Chondrocyte (in vitro differentiated cells): ENCODE results near the gene IKZF5. TPM values are rescaled to one million over a fixed set of nuclear protein-coding genes. Genes with fewer than 3 reads are reported as not detected.

ENCODE experiments used
- DNase-seq: peaks from one replicate; pipeline ENCODE4 v3.0.0; 2021; ENCODE audit warnings: mixed read lengths, low spot score
- H3K27ac Mint-ChIP-seq: one replicate; pipeline ENCODE4 v1.8.0; 2021; ENCODE audit warnings: mild to moderate bottlenecking, moderate library complexity, mixed read lengths; ENCODE audit not compliant: unreplicated experiment
- H3K27me3 Mint-ChIP-seq: 2 replicates; pipeline ENCODE4 v1.8.0; 2021; ENCODE audit warnings: low read depth, mixed read lengths
- H3K36me3 Mint-ChIP-seq: 2 replicates; pipeline ENCODE4 v1.8.0; 2021; ENCODE audit warnings: low read depth, mixed read lengths
- H3K4me1 Mint-ChIP-seq: 2 replicates; pipeline ENCODE4 v1.8.0; 2021; ENCODE audit warnings: low read depth, mild to moderate bottlenecking, mixed read lengths
- H3K4me3 Mint-ChIP-seq: one replicate; pipeline ENCODE4 v1.8.0; 2021; ENCODE audit warnings: mild to moderate bottlenecking, moderate library complexity, mixed read lengths; ENCODE audit not compliant: unreplicated experiment
- H3K9me3 Mint-ChIP-seq: 2 replicates; pipeline ENCODE4 v1.8.0; 2021; ENCODE audit warnings: low read depth, mixed read lengths
- total RNA-seq: library from RNA; stranded (reverse); gene quantifications from 3 replicates; pipeline ENCODE4 v1.2.1, GENCODE V29; 2021
- TF ChIP-seq, protein P1 (sequence below): fragments of 200-600 bp; sonication (generic); IDR thresholded peaks from 2 replicates; pipeline ENCODE4 v1.5.0; 2021; ENCODE audit warnings: antibody characterized with exemption, mild to moderate bottlenecking, moderate library complexity

Gene IKZF5
- total RNA-seq, 1 donor from 2014 or later = 9.6 TPM

DNA sequence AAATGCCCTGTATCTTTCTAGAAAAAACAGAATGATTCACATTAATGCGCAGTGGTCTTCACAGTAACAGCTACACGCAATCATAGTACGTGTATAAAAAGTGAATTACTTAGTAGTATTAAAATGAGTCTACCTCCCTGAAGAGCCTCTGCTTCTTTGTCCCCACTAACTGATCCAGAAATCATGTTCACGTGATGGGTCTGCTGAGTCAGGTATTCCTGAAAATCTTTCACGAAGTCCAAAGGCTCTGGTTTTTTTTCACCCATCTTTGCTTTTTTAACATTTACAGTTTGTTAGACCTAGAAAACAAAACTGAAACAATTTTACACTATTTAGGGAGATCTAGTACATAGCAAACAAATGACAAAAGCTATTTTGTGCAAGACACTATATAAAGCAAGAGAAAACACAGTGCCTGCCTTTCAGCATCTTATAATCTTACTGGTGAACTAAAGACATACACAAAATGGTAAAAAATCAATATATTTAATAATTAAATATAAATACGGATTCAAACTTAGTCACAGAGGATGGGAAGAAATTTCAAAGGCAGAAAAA lies 10.2 kb downstream of the IKZF5 start:
- Mint-ChIP-seq H3K36me3 (peaks cover 7% of the 10 kb centered on the region), H3K27me3 (no peaks in the 10 kb centered on the region), H3K4me1 (no peaks in the 10 kb centered on the region), H3K4me3 (no peak overlapping the region), H3K9me3 (no peaks in the 10 kb centered on the region), H3K27ac (no peak overlapping the region)
- TF ChIP-seq, protein P1, sequence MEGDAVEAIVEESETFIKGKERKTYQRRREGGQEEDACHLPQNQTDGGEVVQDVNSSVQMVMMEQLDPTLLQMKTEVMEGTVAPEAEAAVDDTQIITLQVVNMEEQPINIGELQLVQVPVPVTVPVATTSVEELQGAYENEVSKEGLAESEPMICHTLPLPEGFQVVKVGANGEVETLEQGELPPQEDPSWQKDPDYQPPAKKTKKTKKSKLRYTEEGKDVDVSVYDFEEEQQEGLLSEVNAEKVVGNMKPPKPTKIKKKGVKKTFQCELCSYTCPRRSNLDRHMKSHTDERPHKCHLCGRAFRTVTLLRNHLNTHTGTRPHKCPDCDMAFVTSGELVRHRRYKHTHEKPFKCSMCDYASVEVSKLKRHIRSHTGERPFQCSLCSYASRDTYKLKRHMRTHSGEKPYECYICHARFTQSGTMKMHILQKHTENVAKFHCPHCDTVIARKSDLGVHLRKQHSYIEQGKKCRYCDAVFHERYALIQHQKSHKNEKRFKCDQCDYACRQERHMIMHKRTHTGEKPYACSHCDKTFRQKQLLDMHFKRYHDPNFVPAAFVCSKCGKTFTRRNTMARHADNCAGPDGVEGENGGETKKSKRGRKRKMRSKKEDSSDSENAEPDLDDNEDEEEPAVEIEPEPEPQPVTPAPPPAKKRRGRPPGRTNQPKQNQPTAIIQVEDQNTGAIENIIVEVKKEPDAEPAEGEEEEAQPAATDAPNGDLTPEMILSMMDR = no peak
- DNase-seq = no peak

DNA sequence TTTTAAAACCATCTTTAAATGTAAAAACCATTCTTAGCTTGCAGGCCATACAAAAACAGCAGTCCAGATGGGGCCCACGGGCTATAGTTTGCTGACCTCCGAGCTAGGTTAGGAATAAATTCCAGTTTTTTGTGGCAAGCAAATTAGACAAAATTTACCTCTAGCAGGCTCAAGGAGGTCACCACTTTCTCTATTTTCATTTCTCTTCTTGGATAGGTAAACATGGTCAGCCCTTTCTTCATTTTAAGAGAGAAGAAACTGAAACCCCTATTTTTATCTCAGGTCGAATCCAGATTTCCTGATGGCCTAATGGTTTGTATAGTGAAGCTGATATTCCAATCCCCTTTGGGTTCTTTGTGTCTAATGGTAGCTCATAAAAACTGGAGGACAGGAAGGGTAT lies 10.7 kb downstream of the IKZF5 start:
- TF ChIP-seq, protein P1 = no peak
- peaks cover 7% of the 10 kb centered on the region for H3K36me3 Mint-ChIP-seq
- H3K4me1 Mint-ChIP-seq = no peaks in the 10 kb centered on the region
- H3K27ac Mint-ChIP-seq = no peak overlapping the region
- DNase-seq = no peak
- H3K27me3 Mint-ChIP-seq = no peaks in the 10 kb centered on the region
- no peak overlapping the region for H3K4me3 Mint-ChIP-seq
- no peaks in the 10 kb centered on the region for H3K9me3 Mint-ChIP-seq

DNA sequence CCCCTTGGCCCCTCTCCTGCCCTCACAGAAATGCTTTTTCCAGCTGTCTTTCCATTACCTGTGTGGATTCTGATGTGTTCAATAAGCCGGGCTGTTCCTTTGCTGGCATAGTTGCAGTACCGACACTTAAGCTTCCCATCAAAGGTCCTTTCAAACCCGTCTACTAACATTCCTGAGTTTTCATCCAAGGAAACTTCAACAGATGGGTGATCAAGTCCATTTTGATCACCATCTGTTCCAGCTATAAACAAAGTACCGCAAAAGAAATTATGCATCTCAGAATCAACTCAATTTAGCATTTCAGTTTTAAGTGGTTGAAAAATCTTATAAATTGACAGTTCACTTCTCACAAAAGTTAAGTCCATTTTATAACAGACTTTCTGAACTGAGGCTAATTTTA lies 12.7 kb downstream of the IKZF5 start:
- DNase-seq = no peak
- Mint-ChIP-seq H3K9me3 (no peaks in the 10 kb centered on the region), H3K27me3 (no peaks in the 10 kb centered on the region), H3K4me1 (no peaks in the 10 kb centered on the region), H3K27ac (no peak overlapping the region), H3K36me3 (peaks cover 7% of the 10 kb centered on the region), H3K4me3 (no peak overlapping the region)
- TF ChIP-seq, protein P1 = no peak

DNA sequence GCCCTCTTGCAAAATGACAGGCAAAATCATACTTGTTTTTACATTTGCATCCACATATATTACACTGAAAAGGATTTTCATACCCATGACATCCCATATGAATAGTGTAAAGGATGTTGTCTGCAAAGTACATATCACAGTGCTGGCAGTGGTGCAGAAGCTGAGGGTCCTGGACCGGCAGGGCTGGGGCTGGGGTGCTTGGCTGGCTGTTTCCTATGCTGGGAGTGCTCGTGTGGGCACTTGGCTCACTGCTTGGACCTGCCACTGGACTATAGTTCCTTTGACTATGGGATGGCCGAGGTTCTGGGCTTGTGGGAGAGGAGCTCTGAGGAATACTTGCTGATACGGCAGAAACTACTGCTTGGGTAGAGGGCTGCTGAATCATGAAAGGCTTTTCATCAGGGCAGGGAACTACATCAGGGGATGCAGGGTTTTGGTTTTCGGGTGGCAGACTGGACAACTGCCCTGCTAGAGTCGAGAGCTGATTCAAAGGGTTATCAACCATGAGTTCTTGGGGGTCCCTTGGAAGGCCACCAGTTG lies 14.7 kb downstream of the IKZF5 start:
- no peak overlapping the region for H3K4me3 Mint-ChIP-seq
- peaks cover 3% of the 10 kb centered on the region for H3K4me1 Mint-ChIP-seq
- H3K27ac Mint-ChIP-seq = no peak overlapping the region
- TF ChIP-seq, protein P1 = no peak
- H3K36me3 Mint-ChIP-seq = peaks cover 10% of the 10 kb centered on the region
- no peaks in the 10 kb centered on the region for H3K9me3 Mint-ChIP-seq
- DNase-seq = no peak
- no peaks in the 10 kb centered on the region for H3K27me3 Mint-ChIP-seq

DNA sequence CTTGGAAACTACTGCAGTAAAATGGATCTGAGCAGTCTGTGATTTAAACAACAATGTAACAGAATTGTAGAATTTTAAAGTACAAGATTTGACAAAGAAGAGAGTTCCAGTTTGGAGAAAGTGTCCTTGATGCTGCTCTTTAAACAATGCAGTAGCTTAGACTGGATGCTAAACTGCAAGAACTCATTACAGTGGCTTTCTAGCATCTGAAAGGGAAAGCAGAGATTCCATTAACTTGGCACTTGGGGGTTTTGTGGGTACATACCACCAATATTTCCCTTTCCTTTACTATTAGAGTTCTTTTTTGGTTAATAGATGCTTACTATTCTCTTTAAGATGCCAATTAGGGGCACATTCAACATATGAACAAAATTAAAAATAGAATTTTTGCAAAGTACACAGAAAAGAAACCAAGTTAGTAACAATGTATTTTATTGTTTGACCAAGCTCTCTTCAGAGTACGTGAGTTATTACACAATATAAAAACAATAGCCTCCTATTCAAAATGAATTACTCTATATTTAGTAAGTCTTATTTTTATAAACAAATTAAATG lies 16.5 kb downstream of the IKZF5 start:
- no peak overlapping the region for H3K4me3 Mint-ChIP-seq
- TF ChIP-seq, protein P1 = no peak
- peaks cover 13% of the 10 kb centered on the region for H3K36me3 Mint-ChIP-seq
- H3K27me3 Mint-ChIP-seq = no peaks in the 10 kb centered on the region
- no peak for DNase-seq
- peaks cover 3% of the 10 kb centered on the region for H3K4me1 Mint-ChIP-seq
- H3K9me3 Mint-ChIP-seq = no peaks in the 10 kb centered on the region
- H3K27ac Mint-ChIP-seq = no peak overlapping the region
